GM10266 (cell line): ENCODE measurements around the gene C1QC.

ENCODE experiments used
- DNase-seq: peaks from one replicate; pipeline ENCODE4 v3.0.0; 2012; ENCODE audit errors: extremely low spot score
- TF ChIP-seq, protein P1 (sequence below): IDR thresholded peaks from 2 replicates; pipeline ENCODE4 v1.5.1; 2012; ENCODE audit warnings: mild to moderate bottlenecking, low read depth; ENCODE audit not compliant: control insufficient read depth, insufficient read depth; ENCODE audit errors: missing control alignments

C1QC gene

DNA sequence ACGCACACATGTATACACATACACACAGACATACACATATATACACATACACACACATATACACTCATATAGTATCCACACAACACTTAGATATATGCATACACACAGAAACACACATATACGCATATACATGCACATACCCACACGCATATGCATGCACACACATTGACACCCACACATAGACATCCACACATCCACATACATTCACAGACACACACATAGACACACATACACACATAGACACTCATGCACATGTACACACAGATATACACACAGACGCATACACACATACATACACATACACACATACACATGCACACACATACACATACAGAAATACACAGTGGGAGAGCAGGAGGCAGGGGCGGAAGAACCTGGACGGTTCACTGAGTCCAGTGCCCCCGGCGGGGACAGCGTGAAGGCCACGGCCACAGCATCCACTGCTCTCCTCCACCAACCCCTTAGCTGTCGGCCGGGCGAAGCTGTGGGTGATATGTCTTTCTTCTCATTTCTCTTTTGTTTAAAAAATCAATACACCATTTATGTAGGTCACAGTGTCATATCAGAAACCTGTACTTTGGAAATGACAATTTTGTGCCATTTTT, 6.8 kb downstream of the C1QC start:
- TF ChIP-seq, protein P1, sequence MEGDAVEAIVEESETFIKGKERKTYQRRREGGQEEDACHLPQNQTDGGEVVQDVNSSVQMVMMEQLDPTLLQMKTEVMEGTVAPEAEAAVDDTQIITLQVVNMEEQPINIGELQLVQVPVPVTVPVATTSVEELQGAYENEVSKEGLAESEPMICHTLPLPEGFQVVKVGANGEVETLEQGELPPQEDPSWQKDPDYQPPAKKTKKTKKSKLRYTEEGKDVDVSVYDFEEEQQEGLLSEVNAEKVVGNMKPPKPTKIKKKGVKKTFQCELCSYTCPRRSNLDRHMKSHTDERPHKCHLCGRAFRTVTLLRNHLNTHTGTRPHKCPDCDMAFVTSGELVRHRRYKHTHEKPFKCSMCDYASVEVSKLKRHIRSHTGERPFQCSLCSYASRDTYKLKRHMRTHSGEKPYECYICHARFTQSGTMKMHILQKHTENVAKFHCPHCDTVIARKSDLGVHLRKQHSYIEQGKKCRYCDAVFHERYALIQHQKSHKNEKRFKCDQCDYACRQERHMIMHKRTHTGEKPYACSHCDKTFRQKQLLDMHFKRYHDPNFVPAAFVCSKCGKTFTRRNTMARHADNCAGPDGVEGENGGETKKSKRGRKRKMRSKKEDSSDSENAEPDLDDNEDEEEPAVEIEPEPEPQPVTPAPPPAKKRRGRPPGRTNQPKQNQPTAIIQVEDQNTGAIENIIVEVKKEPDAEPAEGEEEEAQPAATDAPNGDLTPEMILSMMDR, result no peak
- no peak for DNase-seq

DNA sequence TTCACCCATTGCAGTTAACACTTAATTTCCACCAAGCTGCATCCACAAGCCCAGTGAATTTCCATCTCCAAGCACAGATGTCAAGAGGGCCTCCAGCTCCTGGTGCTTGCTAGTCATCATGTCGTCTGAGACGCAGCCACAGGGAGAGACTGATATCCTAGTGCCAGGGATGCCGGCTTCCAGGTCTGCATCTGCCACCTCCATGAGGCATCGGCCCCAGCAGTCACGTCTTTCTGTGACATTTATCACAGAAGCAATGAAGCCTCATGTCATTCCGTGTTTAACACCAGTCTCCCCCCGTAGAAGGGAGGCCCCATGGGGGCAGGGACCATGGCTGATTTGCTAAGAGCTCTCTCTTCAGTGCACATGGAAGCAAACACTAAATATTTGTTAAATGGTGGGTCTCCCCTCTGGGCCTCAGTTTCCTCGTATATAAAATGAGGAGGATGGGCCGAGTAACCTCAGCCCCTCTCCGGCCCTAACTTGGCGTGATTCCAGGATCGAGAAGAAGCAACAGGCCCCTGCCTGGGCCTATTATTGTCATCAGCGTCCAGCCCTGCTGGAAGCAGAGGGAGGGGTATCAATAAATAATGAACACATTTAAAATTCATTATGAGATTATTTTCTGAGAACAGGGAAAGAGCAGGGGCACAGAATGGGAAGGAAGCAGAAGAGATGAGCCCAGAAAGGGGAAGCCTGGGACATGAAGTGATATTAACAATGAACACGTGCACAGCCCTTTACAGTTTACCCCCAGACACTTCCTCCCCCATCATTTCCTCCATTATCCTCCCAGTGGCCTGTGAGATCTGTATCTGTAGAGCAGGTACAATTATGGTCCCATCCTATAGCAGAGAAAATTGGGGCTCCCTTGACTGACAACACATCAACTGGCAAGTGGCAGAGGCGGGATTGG, 8.8 kb downstream of the C1QC start:
- TF ChIP-seq, protein P1, result no peak
- no peak for DNase-seq

DNA sequence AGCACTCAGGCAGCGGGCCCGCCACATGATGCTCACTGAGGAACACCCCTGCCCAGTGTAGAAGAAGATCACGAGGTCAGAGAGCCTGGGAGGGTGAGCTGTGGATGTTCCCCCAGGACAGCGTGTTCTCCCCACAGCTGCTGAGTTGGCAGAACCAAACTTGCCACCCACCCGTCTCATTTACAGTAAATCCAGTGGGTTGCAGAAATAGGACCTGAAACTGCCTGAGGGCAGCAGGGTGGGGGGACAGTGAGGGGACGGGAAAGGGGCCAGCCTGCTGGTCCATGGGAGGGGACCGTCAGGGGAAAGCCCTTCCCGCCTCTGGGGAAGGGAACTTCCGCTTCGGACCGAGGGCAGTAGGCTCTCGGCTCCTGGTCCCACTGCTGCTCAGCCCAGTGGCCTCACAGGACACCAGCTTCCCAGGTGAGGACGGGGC, 9.5 kb downstream of the C1QC start, which contains the start of gene C1QB:
C1QB (plus strand) TSS at position 356 of the 436 bp plus-strand sequence. CDS start 6,227 bp downstream, outside the sequence.
- no peak for DNase-seq
- TF ChIP-seq, protein P1, result no peak

DNA sequence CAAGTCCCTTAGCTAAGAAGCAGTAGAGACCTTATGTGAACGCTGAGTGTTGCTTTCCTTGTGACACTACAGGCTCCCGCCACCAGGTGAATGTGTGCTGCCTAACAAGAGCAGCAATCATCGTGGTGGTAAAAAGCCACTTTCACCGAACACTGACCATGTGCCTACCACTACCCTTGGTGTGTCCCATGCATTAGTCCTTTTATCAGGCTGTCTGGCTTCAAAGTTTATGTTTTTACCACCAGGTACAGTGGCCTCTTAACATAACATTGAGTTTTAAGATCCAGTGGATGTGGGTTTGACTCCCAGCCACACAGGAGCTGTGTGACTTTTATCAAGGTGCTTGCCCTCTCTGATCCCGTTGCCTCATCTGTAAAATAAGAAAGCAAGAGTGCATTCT, 11.3 kb downstream of the C1QC start:
- TF ChIP-seq, protein P1, result no peak
- DNase-seq, result no peak

DNA sequence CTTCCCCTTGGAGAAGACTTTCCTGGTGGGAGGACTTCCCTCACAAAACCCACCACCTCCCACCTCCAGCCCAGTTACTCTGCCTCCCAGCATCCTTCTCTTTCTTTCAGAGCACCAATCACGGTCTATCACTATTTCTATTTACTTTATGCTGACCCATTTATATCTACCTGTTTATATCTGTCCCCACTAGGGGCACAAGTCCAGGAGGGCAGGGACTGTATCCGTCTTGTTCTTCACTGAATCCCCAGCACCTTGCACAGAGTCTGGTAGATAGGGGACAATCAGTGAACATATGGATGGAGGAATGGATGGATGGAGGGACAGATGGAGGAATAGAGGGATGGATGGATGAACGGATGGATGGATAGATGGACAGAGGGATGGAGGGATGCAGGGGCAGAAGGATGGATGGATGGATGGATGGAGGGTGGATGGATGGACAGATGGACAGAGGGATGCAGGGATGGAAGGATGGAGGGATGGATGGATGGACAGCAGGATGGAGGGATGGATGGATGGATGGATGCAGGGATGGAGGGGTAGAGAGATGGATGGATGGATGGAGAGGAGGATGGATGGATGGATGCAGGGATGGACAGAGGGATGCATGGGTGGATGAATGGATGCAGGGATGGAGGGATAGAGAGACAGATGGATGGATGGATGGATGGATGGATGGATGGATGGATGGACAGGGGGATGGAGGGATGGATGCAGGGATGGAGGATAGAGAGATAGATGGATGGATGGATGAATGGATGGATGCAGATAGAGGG, 15.1 kb downstream of the C1QC start:
- TF ChIP-seq, protein P1, result no peak
- no peak for DNase-seq

DNA sequence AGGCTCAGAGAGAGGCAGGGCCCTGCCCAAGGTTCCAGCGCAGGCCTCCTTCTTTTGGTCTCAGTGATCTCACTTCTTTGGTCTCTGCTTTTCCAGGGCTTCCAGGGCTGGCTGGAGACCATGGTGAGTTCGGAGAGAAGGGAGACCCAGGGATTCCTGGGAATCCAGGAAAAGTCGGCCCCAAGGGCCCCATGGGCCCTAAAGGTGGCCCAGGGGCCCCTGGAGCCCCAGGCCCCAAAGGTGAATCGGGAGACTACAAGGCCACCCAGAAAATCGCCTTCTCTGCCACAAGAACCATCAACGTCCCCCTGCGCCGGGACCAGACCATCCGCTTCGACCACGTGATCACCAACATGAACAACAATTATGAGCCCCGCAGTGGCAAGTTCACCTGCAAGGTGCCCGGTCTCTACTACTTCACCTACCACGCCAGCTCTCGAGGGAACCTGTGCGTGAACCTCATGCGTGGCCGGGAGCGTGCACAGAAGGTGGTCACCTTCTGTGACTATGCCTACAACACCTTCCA, 17.3 kb downstream of the C1QC start:
- TF ChIP-seq, protein P1, result no peak
- DNase-seq, result no peak
